HepG2 (cell line): ENCODE data around the gene CORO1C. TPM values are rescaled to one million over a fixed set of nuclear protein-coding genes. Genes with fewer than 3 reads are reported as not detected.

Experiments
- ARNT ChIP-seq: fragments of 450-650 bp; IDR thresholded peaks from 2 replicates; pipeline ENCODE4 v1.6.1; 2017
- MLLT10 ChIP-seq: sonication (generic); formaldehyde crosslinking; IDR thresholded peaks from 2 replicates; pipeline ENCODE4 v1.4.0; 2020; ENCODE audit warnings: missing genetic modification reagents
- MLX ChIP-seq: IDR thresholded peaks from 2 replicates; pipeline ENCODE4 v1.6.1; 2016
- PLSCR1 ChIP-seq: sonication (generic); formaldehyde crosslinking; IDR thresholded peaks from 2 replicates; pipeline ENCODE4 v1.5.0; 2020; ENCODE audit warnings: missing genetic modification reagents, mild to moderate bottlenecking, borderline replicate concordance
- POLR2AphosphoS5 ChIP-seq: IDR thresholded peaks from 2 replicates; pipeline ENCODE4 v1.6.1; 2012; ENCODE audit warnings: low read depth, low read length
- SETDB1 ChIP-seq: sonication (generic); formaldehyde crosslinking; IDR thresholded peaks from 2 replicates; pipeline ENCODE4 v1.5.1; 2020; ENCODE audit warnings: missing genetic modification reagents, mild to moderate bottlenecking, borderline replicate concordance
- SKIL ChIP-seq: sonication (generic); formaldehyde crosslinking; IDR thresholded peaks from 2 replicates; pipeline ENCODE4 v1.8.0; 2022; ENCODE audit warnings: missing genetic modification reagents, mild to moderate bottlenecking, moderate library complexity, borderline replicate concordance
- TCF12 ChIP-seq, 2 experiments: fragments of 450-650 bp in 1 of 2; sonication (generic) in 1 of 2; formaldehyde crosslinking in 1 of 2; IDR thresholded peaks; 2 replicates each; pipeline versions ENCODE4 v1.6.1 to v1.8.0; 2017 to 2022; ENCODE audit warnings: antibody characterized with exemption in 1 of 2, mild to moderate bottlenecking in 1 of 2, missing genetic modification reagents in 1 of 2, moderate library complexity in 1 of 2
- YEATS4 ChIP-seq: sonication (generic); formaldehyde crosslinking; IDR thresholded peaks from 2 replicates; pipeline ENCODE4 v1.4.0; 2020; ENCODE audit warnings: missing genetic modification reagents, borderline replicate concordance
- ZNF704 ChIP-seq: sonication (generic); formaldehyde crosslinking; IDR thresholded peaks from 2 replicates; pipeline ENCODE4 v1.8.1; 2023; ENCODE audit warnings: mild to moderate bottlenecking, inconsistent platforms, moderate library complexity, missing genetic modification reagents, borderline replicate concordance
- ZNF879 ChIP-seq: sonication (generic); formaldehyde crosslinking; IDR thresholded peaks from 2 replicates; pipeline ENCODE4 v1.8.1; 2023; ENCODE audit warnings: missing genetic modification reagents
- polyA plus RNA-seq, 8 experiments: library from polyadenylated mRNA; depleted of rRNA in 3 of 8; stranded (reverse) in 7 of 8; unstranded in 1 of 8; fragments of >200 nt; fragmentation: Illumina TruSeq in 4 of 8; extraction: Trizol in 4 of 8; gene quantifications; 2 replicates each; pipeline versions ENCODE4 v1.2.1 to v1.2.3, GENCODE V29; 2011 to 2016; ENCODE audit warnings: low read depth in 4 of 8, missing spikeins in 1 of 8, mixed read lengths in 1 of 8; ENCODE audit not compliant: insufficient read depth in 1 of 8
- total RNA-seq, 5 experiments: library from RNA; depleted of rRNA; stranded (reverse); fragments of >200 nt; fragmentation: Illumina TruSeq; extraction: Trizol; gene quantifications; 2 replicates each; pipeline ENCODE4 v1.2.3, GENCODE V29; 2016; ENCODE audit warnings: low read depth in 1 of 5

The CORO1C gene
- total and polyA plus RNA-seq, 2 of the 13 experiments (the other 11 are each of a cell fraction or from before 2014, with no cell fraction given) = 73.7 to 131 TPM

GRCh38 chr12:108735855-108736254 is 4.5 kb upstream of the CORO1C start (continued):
- TF ChIP-seq PLSCR1 (CRISPR knock-in tag) (no peak), ARNT (no peak), TCF12 (IDR thresholded peaks at IDR 0.05) (no peak), TCF12 (CRISPR knock-in tag; IDR thresholded peaks at IDR 0.05) (no peak), ZNF879 (no peak), ZNF704 (CRISPR knock-in tag) (no peak), SKIL (CRISPR knock-in tag) (no peak), YEATS4 (CRISPR knock-in tag) (no peak), MLX (CRISPR knock-in tag) (no peak), SETDB1 (CRISPR knock-in tag) (no peak), MLLT10 (CRISPR knock-in tag) (no peak), POLR2AphosphoS5 (no peak)
